SK-N-MC (cell line): ENCODE measurements around the gene HOXD12.

Experiments used
- EZH2 ChIP-seq: fragments of 200-600 bp; sonication (generic); IDR thresholded peaks from one replicate; pipeline ENCODE4 v1.6.1; 2017; ENCODE audit warnings: antibody characterized with exemption
- FOXP2 ChIP-seq: optimal IDR thresholded peaks from 2 replicates; pipeline ENCODE3; 2011; ENCODE audit warnings: mild to moderate bottlenecking, moderate library complexity; ENCODE audit not compliant: insufficient read depth; ENCODE audit errors: extremely low read length, control extremely low read depth
- POLR2AphosphoS5 ChIP-seq: IDR thresholded peaks from 2 replicates; pipeline ENCODE4 v1.6.1; 2012; ENCODE audit warnings: mild to moderate bottlenecking, low read depth, low read length, borderline replicate concordance

- TF ChIP-seq FOXP2, result no peak
- no peak for TF ChIP-seq EZH2
- no peak for TF ChIP-seq POLR2AphosphoS5
Observed at GRCh38 chr2:176150584-176151441, 51.2 kb downstream of the HOXD12 start.
